ENCODE measurements around the gene MED27. TPM values are rescaled to one million over a fixed set of nuclear protein-coding genes. Genes with fewer than 3 reads are reported as not detected.

Gene MED27
- total RNA-seq, 1 donor from 2014 or later: 28.2 TPM

DNA sequence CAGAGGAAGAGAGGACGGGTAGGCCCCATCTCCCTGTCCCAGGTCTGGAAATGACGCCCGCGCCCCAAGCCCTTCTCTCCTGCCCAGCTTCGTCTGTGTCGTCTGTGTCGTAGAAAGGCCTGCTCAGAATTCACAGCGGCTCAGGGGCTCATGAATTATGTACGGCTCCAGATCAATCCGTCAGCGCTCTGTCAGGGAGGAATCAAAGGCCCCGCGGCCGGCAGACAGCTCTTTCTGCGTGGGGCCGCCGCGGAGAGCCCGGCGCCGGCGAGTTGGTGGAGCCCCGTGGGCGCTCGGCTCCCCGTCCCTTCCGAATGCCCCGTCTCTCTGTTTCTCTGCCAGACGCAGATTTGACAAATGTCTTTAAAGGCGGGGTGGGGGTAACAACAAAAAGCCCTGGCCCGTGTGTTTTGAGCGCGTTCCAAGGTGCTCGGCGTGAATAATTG lies 255.9 kb downstream of the MED27 start:
- peaks cover 65% of the 10 kb centered on the region for H3K27me3 Mint-ChIP-seq (ENCODE audit: low read depth)
- no peak overlapping the region for H3K27ac Mint-ChIP-seq (ENCODE audit: unreplicated experiment)
- DNase-seq (ENCODE audit: low spot score): no peak
- H3K9me3 Mint-ChIP-seq (ENCODE audit: low read depth): no peaks in the 10 kb centered on the region
- no peak overlapping the region for H3K4me3 Mint-ChIP-seq (ENCODE audit: unreplicated experiment)
- no peaks in the 10 kb centered on the region for H3K36me3 Mint-ChIP-seq (ENCODE audit: low read depth)
- no peaks in the 10 kb centered on the region for H3K4me1 Mint-ChIP-seq (ENCODE audit: low read depth)
- TF ChIP-seq, protein P1, sequence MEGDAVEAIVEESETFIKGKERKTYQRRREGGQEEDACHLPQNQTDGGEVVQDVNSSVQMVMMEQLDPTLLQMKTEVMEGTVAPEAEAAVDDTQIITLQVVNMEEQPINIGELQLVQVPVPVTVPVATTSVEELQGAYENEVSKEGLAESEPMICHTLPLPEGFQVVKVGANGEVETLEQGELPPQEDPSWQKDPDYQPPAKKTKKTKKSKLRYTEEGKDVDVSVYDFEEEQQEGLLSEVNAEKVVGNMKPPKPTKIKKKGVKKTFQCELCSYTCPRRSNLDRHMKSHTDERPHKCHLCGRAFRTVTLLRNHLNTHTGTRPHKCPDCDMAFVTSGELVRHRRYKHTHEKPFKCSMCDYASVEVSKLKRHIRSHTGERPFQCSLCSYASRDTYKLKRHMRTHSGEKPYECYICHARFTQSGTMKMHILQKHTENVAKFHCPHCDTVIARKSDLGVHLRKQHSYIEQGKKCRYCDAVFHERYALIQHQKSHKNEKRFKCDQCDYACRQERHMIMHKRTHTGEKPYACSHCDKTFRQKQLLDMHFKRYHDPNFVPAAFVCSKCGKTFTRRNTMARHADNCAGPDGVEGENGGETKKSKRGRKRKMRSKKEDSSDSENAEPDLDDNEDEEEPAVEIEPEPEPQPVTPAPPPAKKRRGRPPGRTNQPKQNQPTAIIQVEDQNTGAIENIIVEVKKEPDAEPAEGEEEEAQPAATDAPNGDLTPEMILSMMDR (IDR thresholded peaks at IDR 0.05): no peak

DNA sequence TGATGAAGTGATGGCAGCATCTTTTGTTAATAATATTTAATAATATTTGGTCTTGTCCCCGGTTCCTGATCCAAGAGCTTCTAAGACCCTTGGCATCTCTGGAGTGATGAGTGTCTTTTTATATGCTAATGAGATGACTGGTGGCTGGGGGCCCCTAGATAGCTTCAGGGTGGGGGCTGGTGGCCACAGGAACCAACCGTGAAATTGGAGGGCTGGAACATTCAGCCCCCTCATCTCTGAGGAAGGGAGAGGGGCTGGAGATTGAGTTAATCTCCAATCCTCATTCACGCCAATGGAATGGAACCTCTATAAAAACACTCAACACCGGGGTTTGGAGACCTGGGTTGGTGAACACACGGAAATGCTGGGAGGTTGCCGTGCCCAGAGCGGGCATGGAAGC lies 261.6 kb downstream of the MED27 start:
- TF ChIP-seq, protein P1 (IDR thresholded peaks at IDR 0.05): no peak
- Mint-ChIP-seq H3K27me3 (ENCODE audit: low read depth) (peaks cover 65% of the 10 kb centered on the region), H3K27ac (ENCODE audit: unreplicated experiment) (no peak overlapping the region), H3K4me1 (ENCODE audit: low read depth) (no peaks in the 10 kb centered on the region), H3K4me3 (ENCODE audit: unreplicated experiment) (no peak overlapping the region), H3K9me3 (ENCODE audit: low read depth) (no peaks in the 10 kb centered on the region), H3K36me3 (ENCODE audit: low read depth) (no peaks in the 10 kb centered on the region)
- DNase-seq (ENCODE audit: low spot score): no peak

DNA sequence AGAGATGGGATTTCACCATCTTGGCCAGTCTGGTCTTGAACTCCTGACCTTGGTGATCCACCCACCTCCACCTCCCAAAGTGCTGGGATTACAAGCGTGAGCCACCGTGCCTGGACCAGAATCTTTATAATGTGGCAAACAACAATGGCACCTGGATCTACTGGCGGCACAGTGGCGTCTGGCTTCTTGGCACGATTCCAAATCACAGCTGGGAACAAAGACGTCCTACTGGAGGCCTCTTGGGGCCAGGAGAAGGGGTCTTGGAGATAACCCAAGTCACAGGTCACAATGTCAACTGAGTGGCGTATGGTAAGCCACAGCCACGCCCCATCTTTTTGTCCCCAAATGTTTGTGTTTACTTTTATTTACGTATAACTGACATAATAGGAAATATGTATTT lies 262.0 kb downstream of the MED27 start:
- no peak overlapping the region for H3K27ac Mint-ChIP-seq (ENCODE audit: unreplicated experiment)
- peaks cover 66% of the 10 kb centered on the region for H3K27me3 Mint-ChIP-seq (ENCODE audit: low read depth)
- H3K9me3 Mint-ChIP-seq (ENCODE audit: low read depth): no peaks in the 10 kb centered on the region
- no peaks in the 10 kb centered on the region for H3K4me1 Mint-ChIP-seq (ENCODE audit: low read depth)
- H3K36me3 Mint-ChIP-seq (ENCODE audit: low read depth): no peaks in the 10 kb centered on the region
- no peak overlapping the region for H3K4me3 Mint-ChIP-seq (ENCODE audit: unreplicated experiment)
- DNase-seq (ENCODE audit: low spot score): no peak
- TF ChIP-seq, protein P1 (IDR thresholded peaks at IDR 0.05): no peak

DNA sequence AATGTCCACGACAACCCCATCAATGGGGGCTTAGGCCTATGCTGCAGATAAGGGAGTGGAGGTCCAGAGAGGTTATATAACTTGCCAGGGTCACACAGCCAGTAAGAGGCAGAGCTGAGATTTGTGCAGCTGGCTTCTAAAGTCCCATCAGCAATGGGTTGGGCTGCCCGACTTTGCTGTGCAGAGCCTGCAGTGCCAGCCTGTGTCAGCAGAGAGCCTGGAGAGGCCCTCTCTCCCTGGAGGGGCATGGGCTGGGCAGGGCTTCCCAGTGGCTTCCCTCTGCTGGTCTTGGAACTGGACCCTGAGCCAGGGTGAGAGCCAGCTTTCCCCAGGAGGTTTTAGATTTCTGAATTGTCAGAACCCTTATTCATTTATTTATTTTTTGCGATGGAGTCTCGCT lies 262.6 kb downstream of the MED27 start:
- Mint-ChIP-seq H3K4me3 (ENCODE audit: unreplicated experiment) (no peak overlapping the region), H3K27me3 (ENCODE audit: low read depth) (peaks cover 67% of the 10 kb centered on the region), H3K4me1 (ENCODE audit: low read depth) (no peaks in the 10 kb centered on the region), H3K9me3 (ENCODE audit: low read depth) (no peaks in the 10 kb centered on the region), H3K27ac (ENCODE audit: unreplicated experiment) (no peak overlapping the region), H3K36me3 (ENCODE audit: low read depth) (no peaks in the 10 kb centered on the region)
- DNase-seq (ENCODE audit: low spot score): no peak
- TF ChIP-seq, protein P1 (IDR thresholded peaks at IDR 0.05): no peak

DNA sequence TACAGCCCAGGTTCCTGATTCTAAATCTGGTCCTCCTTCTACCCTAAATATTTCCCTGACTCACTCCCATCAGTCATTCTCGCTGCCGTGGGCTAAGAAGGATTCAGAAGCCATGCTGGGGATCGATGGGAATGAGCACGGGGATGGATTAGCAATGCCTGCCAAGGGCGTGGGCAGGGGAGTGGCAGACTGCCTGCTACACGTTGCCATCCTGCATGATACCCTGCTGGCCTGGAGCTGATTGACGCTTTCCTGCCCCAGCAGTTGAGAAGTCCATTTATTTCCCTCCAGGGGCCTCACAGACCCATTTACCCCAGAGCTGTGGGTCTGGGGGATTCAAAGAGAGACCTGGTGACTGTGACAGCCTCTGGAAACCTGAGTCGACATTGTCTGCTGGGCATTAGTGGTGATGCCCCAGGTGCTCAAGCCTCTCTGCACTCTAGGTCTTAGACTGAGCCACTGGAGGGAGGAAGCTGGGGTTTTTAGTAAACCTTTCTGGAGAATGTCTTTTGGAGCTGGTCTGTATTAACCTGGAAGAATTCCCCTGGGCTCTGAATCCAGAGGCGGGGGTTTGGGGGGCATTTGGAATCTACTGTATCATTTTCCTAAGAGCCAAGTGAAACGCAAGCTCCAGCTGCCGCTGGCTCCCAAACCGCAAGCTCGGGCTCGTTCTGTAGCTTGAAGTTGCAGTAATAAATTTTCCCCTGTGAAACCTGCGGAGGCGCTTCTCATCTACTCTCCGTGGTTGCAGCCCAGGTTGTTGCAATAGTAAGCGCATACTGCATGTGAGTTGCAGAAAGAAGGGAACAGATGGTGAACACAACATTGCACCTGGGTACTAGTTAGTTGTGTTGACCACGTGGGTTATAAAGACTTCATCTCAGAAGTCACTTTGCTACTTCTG lies 263.4 kb downstream of the MED27 start:
- H3K27ac Mint-ChIP-seq (ENCODE audit: unreplicated experiment): no peak overlapping the region
- DNase-seq (ENCODE audit: low spot score): no peak
- H3K27me3 Mint-ChIP-seq (ENCODE audit: low read depth): peaks cover 66% of the 10 kb centered on the region
- TF ChIP-seq, protein P1 (IDR thresholded peaks at IDR 0.05): no peak
- no peaks in the 10 kb centered on the region for H3K9me3 Mint-ChIP-seq (ENCODE audit: low read depth)
- H3K4me3 Mint-ChIP-seq (ENCODE audit: unreplicated experiment): no peak overlapping the region
- H3K4me1 Mint-ChIP-seq (ENCODE audit: low read depth): no peaks in the 10 kb centered on the region
- no peaks in the 10 kb centered on the region for H3K36me3 Mint-ChIP-seq (ENCODE audit: low read depth)

Measured in chondrocyte (in vitro differentiated cells).